ENCODE data around the gene PSORS1C1. TPM values are rescaled to one million over a fixed set of nuclear protein-coding genes. Genes with fewer than 3 reads are reported as not detected.

The PSORS1C1 gene, protein sequence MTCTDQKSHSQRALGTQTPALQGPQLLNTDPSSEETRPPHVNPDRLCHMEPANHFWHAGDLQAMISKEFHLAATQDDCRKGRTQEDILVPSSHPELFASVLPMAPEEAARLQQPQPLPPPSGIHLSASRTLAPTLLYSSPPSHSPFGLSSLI
- 3.7 to 5.9 TPM (median 4.5 TPM) in 5 replicates for total RNA-seq (2022; extraction: Qiagen RNA extraction; ENCODE audit: low read depth)

DNA sequence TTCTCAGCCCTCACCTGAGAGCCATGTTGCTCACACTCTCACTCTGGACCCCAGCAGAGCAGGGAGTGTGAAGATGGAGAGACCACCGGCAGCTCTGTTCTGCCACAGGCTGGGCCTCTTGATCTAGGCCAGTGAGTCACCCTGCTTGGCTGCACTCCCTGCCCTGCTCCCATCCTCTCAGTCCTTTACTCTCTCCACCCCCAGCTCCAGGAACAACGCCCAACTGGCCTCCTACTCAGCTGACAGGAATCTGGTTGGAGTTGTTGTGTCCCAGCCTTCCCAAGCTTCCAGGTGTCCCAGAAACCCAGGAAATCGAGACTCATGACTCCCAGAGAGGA is at the start of gene PSORS1C1:
TSS of gene PSORS1C1 (plus strand) at position 260 of the 338 bp plus-strand sequence. CDS start 14,833 bp downstream, outside the sequence.

DNA sequence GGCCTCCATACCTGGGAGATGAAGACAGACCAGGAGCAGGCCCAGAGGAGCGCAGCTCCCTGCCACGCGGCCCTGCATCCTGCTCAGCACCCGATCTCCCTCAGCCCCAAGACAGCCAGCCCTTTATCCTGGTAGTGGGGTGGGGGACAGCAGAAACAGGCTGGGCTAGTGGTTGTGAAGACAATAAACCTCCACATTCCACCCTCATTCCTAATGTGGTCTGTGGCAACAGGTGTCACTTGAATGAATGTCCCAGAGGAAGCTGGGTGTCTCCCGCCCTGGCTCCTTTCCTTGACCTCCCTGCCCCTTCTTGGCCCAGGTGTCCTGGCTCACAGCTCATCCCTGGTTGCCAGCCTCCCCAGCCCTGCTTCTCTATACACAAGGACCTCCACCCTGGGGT is 2.1 kb upstream of the PSORS1C1 start, which contains the start of gene C6orf15:
TSS of gene C6orf15 (minus strand) at position 98 of the 400 bp plus-strand sequence. CDS start at position 78, 20 bp downstream.

DNA sequence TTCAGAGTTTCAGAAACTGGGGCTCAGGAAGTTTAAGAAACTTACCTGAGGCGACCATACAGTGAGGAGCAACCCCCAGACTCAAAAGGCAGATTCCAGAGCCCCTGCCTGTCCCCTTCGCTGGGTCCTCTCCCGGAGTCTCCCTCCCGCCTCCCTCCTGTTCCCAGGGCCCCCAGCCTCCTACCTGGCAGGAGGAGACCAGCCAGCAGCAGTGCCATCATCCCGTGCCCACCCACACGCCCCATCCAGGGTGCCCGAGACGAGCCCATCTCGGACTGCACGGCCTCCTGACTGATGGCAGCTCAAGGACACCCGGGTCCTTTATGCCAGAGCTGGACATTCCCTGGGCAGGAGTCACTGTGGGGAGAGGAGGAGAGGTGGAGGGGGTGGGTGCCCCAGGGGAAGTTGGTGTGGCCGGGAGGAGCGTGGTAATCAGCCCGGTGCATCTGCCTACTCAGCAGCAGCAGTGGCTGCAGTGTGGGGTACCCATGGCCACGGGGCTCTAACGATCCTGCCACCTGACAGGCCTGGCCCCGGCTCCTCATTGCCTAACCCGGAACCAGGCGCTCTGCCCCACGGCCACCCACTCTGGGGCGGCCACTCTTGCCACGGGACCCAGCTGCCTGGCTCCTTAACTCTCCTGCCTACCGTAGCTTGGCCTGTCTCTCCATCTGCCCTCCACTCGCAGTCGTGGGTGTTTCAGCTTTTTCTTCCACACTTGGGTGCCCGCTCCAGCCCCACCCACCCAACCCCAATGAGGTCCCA is 5.7 kb downstream of the PSORS1C1 start, which contains the start of gene CDSN:
TSS of gene CDSN (minus strand) at position 296 of the 765 bp plus-strand sequence. CDS start at position 269, 27 bp downstream.

DNA sequence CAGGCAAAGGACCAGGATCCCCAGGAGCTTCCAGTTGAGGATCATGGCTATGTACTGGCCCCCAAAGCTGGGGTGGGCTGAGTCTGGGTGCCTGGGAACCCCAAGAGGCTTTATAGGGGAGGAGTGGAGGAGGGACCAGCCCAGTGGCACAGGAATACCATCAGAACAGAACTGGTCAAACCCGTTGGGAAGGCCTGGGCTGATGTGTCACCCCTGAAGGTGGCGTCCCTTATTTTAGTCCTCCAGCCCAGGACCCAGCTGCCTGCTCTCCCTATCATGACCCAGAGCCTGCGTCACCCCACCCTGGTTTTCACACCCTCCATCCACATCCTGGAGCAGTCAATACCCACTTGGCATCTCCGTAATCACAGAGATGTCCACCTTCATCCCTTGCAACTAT is 24.4 kb downstream of the PSORS1C1 start, which contains the start of gene PSORS1C2:
TSS of gene PSORS1C2 (minus strand) at position 85 of the 400 bp plus-strand sequence. CDS start at position 45, 40 bp downstream.

DNA sequence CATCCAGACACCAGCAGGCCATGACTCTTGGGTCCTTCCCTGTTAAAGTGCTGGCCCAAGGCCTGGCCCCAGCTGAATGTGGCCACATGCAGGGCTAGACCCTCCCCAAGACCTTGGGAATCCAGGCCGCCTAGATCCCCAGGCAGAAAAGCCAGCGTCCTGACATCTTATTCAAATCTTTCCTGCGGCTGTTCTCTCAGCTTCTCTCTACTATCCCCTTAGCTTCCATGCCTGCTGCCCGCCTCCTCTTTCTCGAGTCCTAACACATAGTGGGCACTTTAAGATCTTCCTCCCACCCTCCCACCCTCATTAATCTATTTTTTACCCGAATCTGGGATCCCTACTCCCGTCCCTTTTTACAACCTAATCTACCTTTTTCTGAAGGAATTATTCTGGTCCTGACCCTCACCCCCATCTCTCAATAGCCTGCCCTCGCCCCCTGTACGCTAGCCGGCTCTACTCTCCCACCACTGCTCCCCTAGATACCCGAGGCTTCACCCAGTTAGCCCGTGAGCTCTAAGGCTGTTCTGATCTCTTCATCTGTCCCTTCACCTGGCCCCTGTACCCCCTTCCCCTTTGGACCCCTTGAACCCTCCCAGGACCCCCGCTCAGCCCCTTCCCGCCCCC is 43.0 kb downstream of the PSORS1C1 start, which contains the start of gene CCHCR1:
TSS of gene CCHCR1 (minus strand) at position 290 of the 627 bp plus-strand sequence. CDS start at position 88, 202 bp downstream.

DNA sequence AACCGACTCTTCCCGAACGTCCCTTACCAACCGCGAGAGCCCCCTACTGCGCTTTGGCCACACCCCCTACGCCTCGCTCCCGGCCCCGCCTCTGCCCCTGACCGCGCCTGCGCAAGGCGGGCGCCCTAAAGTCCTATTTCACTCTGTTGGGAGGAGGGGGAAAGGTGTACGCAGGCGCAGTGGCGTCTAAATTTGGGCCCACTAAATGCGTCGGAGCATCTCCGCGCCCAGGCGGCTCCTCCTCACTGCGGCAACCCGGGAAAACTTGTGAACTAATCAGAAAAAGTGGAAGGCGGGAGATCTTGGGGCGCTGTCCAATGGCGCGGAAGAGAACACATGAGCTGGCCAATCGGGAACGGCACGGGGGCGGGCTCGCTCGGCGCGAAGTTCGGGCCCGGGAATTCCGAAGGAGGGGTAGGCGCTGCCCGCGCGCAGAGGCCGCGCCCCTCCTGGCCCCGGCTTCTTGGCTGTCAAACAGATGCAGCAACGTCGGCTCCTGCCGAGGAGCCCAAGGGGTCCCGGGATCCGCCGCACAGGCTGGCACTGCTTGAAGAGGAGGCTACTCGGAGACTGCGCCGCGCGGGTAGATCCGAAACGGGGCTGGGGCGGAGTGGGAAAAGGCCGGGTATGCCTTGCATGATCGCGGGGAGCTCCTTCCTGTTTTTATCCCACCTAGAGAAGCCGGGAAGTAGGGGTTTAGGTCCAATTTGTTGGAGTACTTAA is 43.7 kb downstream of the PSORS1C1 start, which contains the start of gene TCF19:
TSS of gene TCF19 (plus strand) at position 450 of the 723 bp plus-strand sequence. CDS start 881 bp downstream, outside the sequence.

DNA sequence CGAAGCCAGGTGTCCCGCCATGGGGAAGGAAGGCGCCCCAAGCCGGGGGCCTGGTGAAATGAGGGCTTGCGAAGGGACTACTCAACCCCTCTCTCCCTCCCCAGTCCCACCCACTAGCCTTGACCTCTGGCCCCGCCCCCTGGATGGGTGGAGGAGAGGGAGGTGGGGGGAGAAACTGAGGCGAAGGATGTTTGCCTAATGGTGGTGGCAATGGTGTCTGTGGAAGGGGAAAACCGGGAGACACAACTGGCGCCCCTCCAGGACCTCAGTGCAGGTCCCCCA is 55.9 kb downstream of the PSORS1C1 start, which contains the start of gene POU5F1:
TSS of gene POU5F1 (minus strand) at position 83 of the 282 bp plus-strand sequence. CDS start at position 21, 62 bp downstream.

Other genes starting within 250 kb of the PSORS1C1 start
- 36.1 to 67.6 TPM (median 55.7 TPM) in 5 replicates for gene DDR1, start 230.3 kb upstream of the PSORS1C1 start, total RNA-seq (2022; extraction: Qiagen RNA extraction; ENCODE audit: low read depth)
- gene GTF2H4, start 206.6 kb upstream of the PSORS1C1 start, total RNA-seq (2022; extraction: Qiagen RNA extraction; ENCODE audit: low read depth), result 15.2 to 23.2 TPM (median 17.3 TPM) in 5 replicates
- 9.4 to 14.7 TPM (median 13.7 TPM) in 5 replicates for gene VARS2, start 200.6 kb upstream of the PSORS1C1 start, total RNA-seq (2022; extraction: Qiagen RNA extraction; ENCODE audit: low read depth)
- not detected in 5 replicates for gene SFTA2, start 182.6 kb upstream of the PSORS1C1 start, total RNA-seq (2022; extraction: Qiagen RNA extraction; ENCODE audit: low read depth)
- 0.08 to 0.17 TPM (median 0.10 TPM) in 5 replicates for gene MUCL3, start 173.8 kb upstream of the PSORS1C1 start, total RNA-seq (2022; extraction: Qiagen RNA extraction; ENCODE audit: low read depth)
- 0.05 TPM in 1 of 5 replicates, not detected in the others for gene MUC21, start 131.1 kb upstream of the PSORS1C1 start, total RNA-seq (2022; extraction: Qiagen RNA extraction; ENCODE audit: low read depth)
- 0.02 TPM in 1 of 5 replicates, not detected in the others for gene MUC22, start 104.3 kb upstream of the PSORS1C1 start, total RNA-seq (2022; extraction: Qiagen RNA extraction; ENCODE audit: low read depth)
- not detected in 5 replicates for gene C6orf15, start 2.2 kb upstream of the PSORS1C1 start, total RNA-seq (2022; extraction: Qiagen RNA extraction; ENCODE audit: low read depth)
- 0.11 TPM in 1 of 5 replicates, not detected in the others for gene CDSN, start 5.6 kb downstream of the PSORS1C1 start, total RNA-seq (2022; extraction: Qiagen RNA extraction; ENCODE audit: low read depth)
- not detected in 5 replicates for gene PSORS1C2, start 24.3 kb downstream of the PSORS1C1 start, total RNA-seq (2022; extraction: Qiagen RNA extraction; ENCODE audit: low read depth)
- gene CCHCR1, start 43.0 kb downstream of the PSORS1C1 start, total RNA-seq (2022; extraction: Qiagen RNA extraction; ENCODE audit: low read depth), result 6.1 to 10.1 TPM (median 7.2 TPM) in 5 replicates
- gene TCF19, start 43.8 kb downstream of the PSORS1C1 start, total RNA-seq (2022; extraction: Qiagen RNA extraction; ENCODE audit: low read depth), result 12.6 to 17.1 TPM (median 15.9 TPM) in 5 replicates
- gene POU5F1, start 55.9 kb downstream of the PSORS1C1 start, total RNA-seq (2022; extraction: Qiagen RNA extraction; ENCODE audit: low read depth), result 7.3 to 11.6 TPM (median 9.2 TPM) in 5 replicates
- gene HLA-C, start 157.3 kb downstream of the PSORS1C1 start, total RNA-seq (2022; extraction: Qiagen RNA extraction; ENCODE audit: low read depth), result 36.3 to 55.7 TPM (median 52.6 TPM) in 5 replicates
- 23.1 to 30.8 TPM (median 29.5 TPM) in 5 replicates for gene HLA-B, start 242.4 kb downstream of the PSORS1C1 start, total RNA-seq (2022; extraction: Qiagen RNA extraction; ENCODE audit: low read depth)